VCaP (cell line): Measurements from ENCODE around the gene C19orf44.
"Not testable (repeated sequence)": the region's sequence is repeated elsewhere in the genome, so short reads cannot be mapped to it uniquely, and the experiment has no call there.

ENCODE experiments used
- H3K27ac ChIP-seq: fragments of 450-650 bp; 2 replicates; pipeline ENCODE4 v1.5.1; 2017
- TF ChIP-seq, protein P1 (sequence below): fragments of 450-650 bp; conservative IDR thresholded peaks from 2 replicates; pipeline ENCODE4 v1.5.1; 2017; ENCODE audit warnings: mild to moderate bottlenecking, moderate library complexity

C19orf44 gene

DNA sequence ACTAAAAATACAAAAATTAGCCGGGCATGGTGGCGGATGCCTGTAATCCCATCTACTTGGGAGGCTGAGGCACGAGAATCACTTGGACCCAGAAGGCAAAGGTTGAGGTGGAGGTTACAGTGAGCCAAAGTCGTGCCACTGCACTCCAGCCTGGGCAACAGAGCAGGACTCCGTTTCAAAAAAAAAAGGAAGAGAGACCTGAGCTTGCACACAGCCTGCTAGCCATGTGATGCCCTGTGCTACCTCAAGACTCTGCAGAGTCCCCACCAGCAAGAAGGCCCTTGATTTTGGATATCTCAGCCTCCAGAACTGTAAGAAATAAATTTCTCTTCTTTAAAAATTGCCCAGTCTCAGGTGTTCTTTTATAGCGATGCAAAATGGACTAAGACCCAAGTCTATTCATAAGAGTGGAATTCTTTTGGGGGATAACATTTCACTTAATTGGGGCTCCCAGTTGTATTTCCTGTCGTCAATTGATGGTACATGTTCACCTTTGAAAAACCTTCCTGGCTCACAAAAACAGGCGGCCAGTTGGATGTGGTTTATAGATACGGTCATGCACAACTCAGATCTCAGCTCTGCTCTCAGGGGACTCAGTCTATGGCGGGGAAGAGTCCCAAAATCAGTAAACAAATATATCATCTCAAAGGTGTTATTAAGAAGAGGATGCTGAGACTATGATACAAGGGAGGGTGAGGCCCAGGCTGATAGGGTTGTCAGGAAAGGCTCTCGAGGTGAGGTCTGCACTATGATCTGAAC lies 48.5 kb downstream of the C19orf44 start:
- TF ChIP-seq, protein P1, sequence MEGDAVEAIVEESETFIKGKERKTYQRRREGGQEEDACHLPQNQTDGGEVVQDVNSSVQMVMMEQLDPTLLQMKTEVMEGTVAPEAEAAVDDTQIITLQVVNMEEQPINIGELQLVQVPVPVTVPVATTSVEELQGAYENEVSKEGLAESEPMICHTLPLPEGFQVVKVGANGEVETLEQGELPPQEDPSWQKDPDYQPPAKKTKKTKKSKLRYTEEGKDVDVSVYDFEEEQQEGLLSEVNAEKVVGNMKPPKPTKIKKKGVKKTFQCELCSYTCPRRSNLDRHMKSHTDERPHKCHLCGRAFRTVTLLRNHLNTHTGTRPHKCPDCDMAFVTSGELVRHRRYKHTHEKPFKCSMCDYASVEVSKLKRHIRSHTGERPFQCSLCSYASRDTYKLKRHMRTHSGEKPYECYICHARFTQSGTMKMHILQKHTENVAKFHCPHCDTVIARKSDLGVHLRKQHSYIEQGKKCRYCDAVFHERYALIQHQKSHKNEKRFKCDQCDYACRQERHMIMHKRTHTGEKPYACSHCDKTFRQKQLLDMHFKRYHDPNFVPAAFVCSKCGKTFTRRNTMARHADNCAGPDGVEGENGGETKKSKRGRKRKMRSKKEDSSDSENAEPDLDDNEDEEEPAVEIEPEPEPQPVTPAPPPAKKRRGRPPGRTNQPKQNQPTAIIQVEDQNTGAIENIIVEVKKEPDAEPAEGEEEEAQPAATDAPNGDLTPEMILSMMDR, result no peak

DNA sequence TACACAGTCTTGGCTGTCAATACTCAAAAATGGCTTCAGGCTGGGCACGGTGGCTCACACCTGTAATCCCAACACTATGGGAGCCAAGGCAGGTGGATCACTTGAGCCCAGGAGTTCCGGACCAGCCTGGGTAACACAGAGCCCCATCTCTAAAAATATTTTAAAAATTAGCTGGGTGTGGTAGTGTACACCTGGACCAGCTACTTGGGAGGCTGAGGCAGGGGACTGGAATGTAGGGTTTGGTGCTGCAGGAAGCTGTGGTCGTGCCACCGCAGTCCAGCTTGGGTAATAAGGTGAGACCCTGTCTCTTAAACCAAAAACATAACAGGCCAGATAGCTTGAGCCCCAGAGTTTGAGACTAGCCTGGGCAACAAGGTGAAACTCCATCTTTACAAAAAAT lies 52.8 kb downstream of the C19orf44 start:
- TF ChIP-seq, protein P1, result no peak
- no peak overlapping the region for H3K27ac ChIP-seq

More for the DNA sequence above, 48.5 kb downstream of the C19orf44 start:
- peak overlapping the region; percentile 96; the same call in 1 of the 2 replicates for H3K27ac ChIP-seq

DNA sequence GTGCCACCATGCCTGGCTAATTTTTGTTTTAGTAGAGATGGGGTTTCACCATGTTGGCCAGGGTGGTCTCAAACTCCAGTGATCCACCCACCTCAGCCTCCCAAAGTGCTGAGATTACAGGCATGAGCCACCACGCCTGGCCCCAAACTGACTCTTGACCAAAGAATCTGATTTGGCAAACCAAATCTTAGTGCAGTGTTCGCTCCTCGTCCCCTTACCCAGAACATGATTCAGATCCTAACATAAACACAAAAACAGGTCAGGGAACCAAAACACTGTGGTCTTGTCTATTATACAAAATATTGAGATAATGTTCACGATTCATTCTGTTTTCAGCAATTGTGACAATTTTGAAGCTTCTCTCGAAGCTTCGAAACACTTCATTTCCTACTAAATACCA lies 55.7 kb downstream of the C19orf44 start:
- H3K27ac ChIP-seq, result not testable (repeated sequence)

DNA sequence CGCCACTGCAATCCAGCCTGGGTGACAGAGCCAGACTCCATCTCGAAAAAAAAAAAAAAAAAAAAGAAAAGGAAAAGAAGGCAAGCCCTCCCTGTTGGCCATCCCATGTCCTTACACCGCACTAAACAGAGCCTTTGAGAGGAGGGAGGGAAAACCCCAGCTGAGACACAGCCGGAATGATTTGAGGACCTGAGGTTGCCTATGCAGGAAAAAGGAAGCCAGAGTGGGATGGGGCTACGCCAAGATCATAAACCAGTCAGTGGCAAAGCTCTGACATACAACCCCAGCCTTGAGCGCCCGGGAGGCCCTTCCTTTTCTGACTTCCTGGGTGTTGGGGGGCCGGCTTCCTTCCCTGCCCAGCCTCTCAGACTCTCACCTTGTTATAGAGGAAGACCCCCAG lies 58.6 kb downstream of the C19orf44 start:
- TF ChIP-seq, protein P1, result no peak
- H3K27ac ChIP-seq, result no peak overlapping the region

DNA sequence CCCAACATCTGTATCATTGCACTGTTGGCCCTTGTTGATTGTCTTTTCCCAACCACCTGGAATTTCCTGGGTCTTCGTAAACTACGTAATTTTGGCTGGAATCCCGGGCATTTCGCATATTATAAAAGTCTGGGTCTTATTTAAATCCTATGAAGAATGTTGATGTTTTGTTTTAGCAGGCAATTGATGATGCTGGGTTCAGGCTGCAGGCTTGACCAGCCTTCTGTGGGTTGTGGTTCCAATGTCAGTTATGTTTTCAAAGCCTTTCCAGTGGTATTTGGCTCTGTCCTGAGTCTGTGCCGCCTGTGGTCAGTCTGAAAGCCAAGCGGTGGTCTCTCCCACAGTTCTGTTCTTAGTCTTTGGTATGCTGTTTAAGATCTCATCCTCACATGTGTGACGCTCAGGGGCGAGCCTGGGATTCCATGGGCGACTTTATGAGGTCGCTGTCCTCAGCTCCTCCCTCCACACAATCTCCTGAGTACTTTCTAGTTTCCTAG lies 63.6 kb downstream of the C19orf44 start:
- TF ChIP-seq, protein P1, result no peak
- H3K27ac ChIP-seq, result no peak overlapping the region

DNA sequence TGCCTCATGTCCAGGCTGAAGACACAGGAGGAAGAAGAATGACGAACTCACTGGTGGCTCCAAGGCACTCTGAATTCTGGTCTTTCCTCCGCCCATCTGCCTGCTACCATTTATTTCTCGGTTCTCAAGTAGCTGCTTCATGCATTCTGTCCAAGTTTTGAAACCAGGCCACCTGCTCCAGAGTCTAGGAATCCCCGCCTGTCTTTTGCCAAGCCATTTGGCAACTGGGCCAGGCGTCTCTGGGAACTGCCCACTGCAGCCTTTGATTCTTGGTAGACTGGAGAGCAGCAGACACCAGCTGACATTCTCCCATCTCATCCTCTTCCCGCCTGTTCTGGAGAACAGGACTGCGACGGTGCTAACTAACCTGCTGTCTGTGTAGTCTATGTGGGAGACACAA lies 65.2 kb downstream of the C19orf44 start:
- TF ChIP-seq, protein P1, result no peak
- H3K27ac ChIP-seq, result peak overlapping the region; percentile 100; the same call in 1 of the 2 replicates

DNA sequence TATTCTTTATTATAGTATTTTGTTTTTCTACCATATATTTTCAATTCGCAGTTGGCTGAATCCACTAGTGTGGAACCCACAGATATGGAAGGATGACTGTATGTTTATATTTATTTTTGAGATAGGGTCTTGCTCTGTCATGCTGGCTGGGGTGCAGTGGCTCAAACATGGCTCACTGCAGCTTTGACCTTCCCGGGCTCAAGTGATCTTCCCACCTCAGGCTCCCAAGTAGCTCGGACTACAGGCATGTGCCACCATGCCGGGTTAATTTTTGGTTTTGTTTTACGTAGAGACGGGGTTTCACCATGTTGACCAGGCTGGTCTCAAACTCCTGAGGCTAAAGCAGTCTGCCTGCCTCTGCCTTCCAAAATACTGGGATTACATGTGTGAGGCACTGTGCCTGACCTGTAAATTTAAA lies 66.4 kb downstream of the C19orf44 start:
- peak overlapping the region; percentile 100 for H3K27ac ChIP-seq
- TF ChIP-seq, protein P1, result no peak

DNA sequence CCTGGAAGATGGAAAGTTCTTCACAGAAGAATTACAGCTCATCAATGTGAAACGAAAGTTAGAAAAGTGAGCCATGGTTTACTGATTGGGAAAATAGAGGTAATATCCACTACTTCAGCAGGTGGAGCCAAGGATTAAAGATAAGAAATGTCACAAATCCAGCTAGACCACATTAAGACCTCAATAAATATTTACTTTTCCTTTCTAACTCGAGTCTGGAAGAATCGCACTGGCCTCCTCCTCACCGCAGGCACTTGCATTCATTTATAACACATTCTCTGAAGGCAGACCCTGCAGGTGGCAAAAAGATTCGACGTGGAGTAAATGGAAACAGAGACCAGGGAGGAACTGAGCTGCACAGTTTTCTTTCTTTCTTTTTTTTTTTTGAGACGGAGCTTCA lies 68.6 kb downstream of the C19orf44 start:
- TF ChIP-seq, protein P1, result peak; percentile 28; the same call in 1 of the 2 replicates
- peak overlapping the region; percentile 100 for H3K27ac ChIP-seq
